DOHH2 (cell line): ENCODE data around the gene B4GALNT4.

ENCODE experiments used
- H3F3A ChIP-seq: fragments of 200-600 bp; sonication (generic), shearing (Covaris generic); 2 replicates; pipeline ENCODE4 v1.6.0; 2016; ENCODE audit warnings: antibody characterized with exemption, mild to moderate bottlenecking; ENCODE audit not compliant: control insufficient read depth, insufficient read depth
- H3K27ac ChIP-seq: fragments of 200-600 bp; sonication (generic); 2 replicates; pipeline ENCODE4 v1.5.1; 2014; ENCODE audit warnings: low read depth, mild to moderate bottlenecking, low read length, moderate library complexity
- H3K27me3 ChIP-seq: fragments of 200-600 bp; sonication (generic); 2 replicates; pipeline ENCODE4 v1.6.1; 2014; ENCODE audit warnings: mild to moderate bottlenecking, low read length, mixed read lengths; ENCODE audit not compliant: control insufficient read depth
- H3K36me3 ChIP-seq: fragments of 200-600 bp; sonication (generic); 2 replicates; pipeline ENCODE4 v1.6.1; 2014; ENCODE audit warnings: mild to moderate bottlenecking, low read length, moderate library complexity, mixed read lengths; ENCODE audit not compliant: control insufficient read depth
- H3K4me1 ChIP-seq: fragments of 200-600 bp; sonication (generic); 2 replicates; pipeline ENCODE4 v1.6.1; 2014; ENCODE audit warnings: mild to moderate bottlenecking, low read length, mixed read lengths; ENCODE audit not compliant: control insufficient read depth
- H3K4me2 ChIP-seq: fragments of 200-600 bp; sonication (generic); 2 replicates; pipeline ENCODE4 v1.6.0; 2014; ENCODE audit warnings: mild to moderate bottlenecking, low read length, moderate library complexity
- H3K4me3 ChIP-seq: fragments of 200-600 bp; sonication (generic); 2 replicates; pipeline ENCODE4 v1.5.1; 2014; ENCODE audit warnings: mild to moderate bottlenecking, low read length, mixed read lengths
- H3K79me2 ChIP-seq: fragments of 200-600 bp; sonication (generic); 2 replicates; pipeline ENCODE4 v1.6.1; 2014; ENCODE audit warnings: mild to moderate bottlenecking, low read length, mixed read lengths; ENCODE audit not compliant: control insufficient read depth
- H3K9me2 ChIP-seq: fragments of 200-600 bp; sonication (generic); replicated peaks from 2 replicates; pipeline ENCODE4 v1.6.1; 2014; ENCODE audit warnings: mild to moderate bottlenecking, low read length, mixed read lengths; ENCODE audit not compliant: control insufficient read depth
- H3K9me3 ChIP-seq: fragments of 200-600 bp; sonication (generic); 2 replicates; pipeline ENCODE4 v1.6.1; 2014; ENCODE audit warnings: antibody characterized with exemption, low read length, mixed read lengths; ENCODE audit not compliant: control insufficient read depth, insufficient read depth
- H4K20me1 ChIP-seq: fragments of 200-600 bp; sonication (generic); 2 replicates; pipeline ENCODE4 v1.6.0; 2014; ENCODE audit warnings: low read depth, mild to moderate bottlenecking, antibody characterized with exemption, low read length, moderate library complexity; ENCODE audit not compliant: control insufficient read depth, insufficient read depth
- EZH2phosphoT487 ChIP-seq: fragments of 200-600 bp; sonication (generic); IDR thresholded peaks from 2 replicates; pipeline ENCODE4 v1.6.1; 2017; ENCODE audit warnings: borderline replicate concordance, mild to moderate bottlenecking, antibody characterized with exemption, low read length, moderate library complexity, mixed read lengths
- TF ChIP-seq, protein P1 (sequence below): fragments of 200-600 bp; sonication (generic); IDR thresholded peaks from one replicate; pipeline ENCODE4 v1.5.1; 2014; ENCODE audit warnings: antibody characterized with exemption, mild to moderate bottlenecking, low read depth, low read length; ENCODE audit not compliant: poor library complexity, severe bottlenecking

The B4GALNT4 gene

DNA sequence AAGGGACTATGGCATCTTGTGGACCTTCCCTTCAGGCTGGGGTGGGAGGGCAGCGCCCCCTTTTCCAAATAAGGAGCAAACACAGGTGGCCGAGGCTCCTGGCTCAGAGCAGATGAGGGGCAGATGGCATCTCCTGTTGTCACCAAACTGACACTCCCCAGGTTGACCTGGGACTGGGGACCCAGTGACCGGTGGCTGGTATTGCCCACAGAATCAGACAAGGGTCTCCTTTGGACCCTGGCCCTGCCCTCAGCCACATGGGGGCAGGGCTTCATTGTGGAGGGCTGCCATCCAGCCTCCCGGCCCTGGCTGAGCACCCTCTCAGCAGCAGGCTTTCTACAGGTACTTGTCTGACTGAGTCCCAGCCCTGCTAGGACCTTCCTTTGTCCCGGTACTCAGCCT is 46.3 kb downstream of the B4GALNT4 start:
- Histone ChIP-seq H3K79me2 (no peaks in the 10 kb centered on the region), H3K9me2 (no peaks in the 10 kb centered on the region), H3K27me3 (peaks cover 23% of the 10 kb centered on the region), H3K27ac (no peak overlapping the region), H4K20me1 (no peaks in the 10 kb centered on the region), H3K9me3 (no peaks in the 10 kb centered on the region), H3K4me2 (peak overlapping the region; percentile 18), H3K4me3 (no peak overlapping the region), H3K4me1 (peaks cover 20% of the 10 kb centered on the region), H3K36me3 (no peaks in the 10 kb centered on the region), H3F3A (no peaks in the 10 kb centered on the region)
- TF ChIP-seq, protein P1, sequence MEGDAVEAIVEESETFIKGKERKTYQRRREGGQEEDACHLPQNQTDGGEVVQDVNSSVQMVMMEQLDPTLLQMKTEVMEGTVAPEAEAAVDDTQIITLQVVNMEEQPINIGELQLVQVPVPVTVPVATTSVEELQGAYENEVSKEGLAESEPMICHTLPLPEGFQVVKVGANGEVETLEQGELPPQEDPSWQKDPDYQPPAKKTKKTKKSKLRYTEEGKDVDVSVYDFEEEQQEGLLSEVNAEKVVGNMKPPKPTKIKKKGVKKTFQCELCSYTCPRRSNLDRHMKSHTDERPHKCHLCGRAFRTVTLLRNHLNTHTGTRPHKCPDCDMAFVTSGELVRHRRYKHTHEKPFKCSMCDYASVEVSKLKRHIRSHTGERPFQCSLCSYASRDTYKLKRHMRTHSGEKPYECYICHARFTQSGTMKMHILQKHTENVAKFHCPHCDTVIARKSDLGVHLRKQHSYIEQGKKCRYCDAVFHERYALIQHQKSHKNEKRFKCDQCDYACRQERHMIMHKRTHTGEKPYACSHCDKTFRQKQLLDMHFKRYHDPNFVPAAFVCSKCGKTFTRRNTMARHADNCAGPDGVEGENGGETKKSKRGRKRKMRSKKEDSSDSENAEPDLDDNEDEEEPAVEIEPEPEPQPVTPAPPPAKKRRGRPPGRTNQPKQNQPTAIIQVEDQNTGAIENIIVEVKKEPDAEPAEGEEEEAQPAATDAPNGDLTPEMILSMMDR, result peak; percentile 31
- no peak for TF ChIP-seq EZH2phosphoT487

DNA sequence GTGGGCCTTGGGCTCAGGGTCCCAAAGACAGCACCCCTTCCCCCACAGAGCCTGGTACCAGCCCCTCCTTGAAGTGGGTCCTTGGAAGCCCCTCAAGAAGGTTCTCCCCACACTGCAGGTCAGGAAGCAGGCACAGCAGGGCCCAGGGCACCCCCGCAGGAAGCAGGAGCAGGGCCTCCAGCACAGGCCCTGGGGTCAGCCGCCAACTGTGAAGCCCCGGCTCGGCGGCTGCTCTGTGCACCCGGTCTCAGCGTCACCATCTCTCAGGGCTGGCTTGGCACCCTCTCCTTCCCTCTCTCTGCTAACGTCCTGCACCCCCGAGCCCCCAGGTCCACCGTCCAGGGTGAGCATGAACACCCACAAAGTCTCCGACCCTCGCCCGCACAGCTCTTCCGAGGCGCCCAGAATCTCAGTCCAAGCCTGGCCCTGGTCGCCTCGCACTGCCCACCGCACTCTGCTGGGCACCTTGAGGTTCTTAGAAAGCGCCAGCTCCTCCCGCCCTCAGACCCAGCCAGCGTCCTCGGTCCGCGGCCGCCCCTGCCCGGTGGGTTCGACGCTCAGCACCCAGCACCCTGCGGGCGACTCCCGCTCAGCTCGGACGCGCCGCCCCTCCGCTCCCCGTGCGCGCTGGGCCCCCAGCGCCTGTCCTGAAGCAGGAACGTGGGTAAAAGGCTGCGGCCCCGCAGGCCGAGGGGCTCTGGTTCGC is 46.9 kb downstream of the B4GALNT4 start:
- peak overlapping the region; percentile 55 for H3K4me2 ChIP-seq
- H3K4me3 ChIP-seq, result peak overlapping the region; percentile 46; the same call in 1 of the 2 replicates
- peaks cover 23% of the 10 kb centered on the region for H3K27me3 ChIP-seq
- H4K20me1 ChIP-seq, result no peaks in the 10 kb centered on the region
- no peaks in the 10 kb centered on the region for H3K79me2 ChIP-seq
- H3K9me2 ChIP-seq, result no peaks in the 10 kb centered on the region
- H3K4me1 ChIP-seq, result peaks cover 20% of the 10 kb centered on the region
- no peaks in the 10 kb centered on the region for H3K9me3 ChIP-seq
- H3K27ac ChIP-seq, result no peak overlapping the region
- H3K36me3 ChIP-seq, result no peaks in the 10 kb centered on the region
- TF ChIP-seq, protein P1, result no peak
- no peak for TF ChIP-seq EZH2phosphoT487
- H3F3A ChIP-seq, result no peaks in the 10 kb centered on the region

DNA sequence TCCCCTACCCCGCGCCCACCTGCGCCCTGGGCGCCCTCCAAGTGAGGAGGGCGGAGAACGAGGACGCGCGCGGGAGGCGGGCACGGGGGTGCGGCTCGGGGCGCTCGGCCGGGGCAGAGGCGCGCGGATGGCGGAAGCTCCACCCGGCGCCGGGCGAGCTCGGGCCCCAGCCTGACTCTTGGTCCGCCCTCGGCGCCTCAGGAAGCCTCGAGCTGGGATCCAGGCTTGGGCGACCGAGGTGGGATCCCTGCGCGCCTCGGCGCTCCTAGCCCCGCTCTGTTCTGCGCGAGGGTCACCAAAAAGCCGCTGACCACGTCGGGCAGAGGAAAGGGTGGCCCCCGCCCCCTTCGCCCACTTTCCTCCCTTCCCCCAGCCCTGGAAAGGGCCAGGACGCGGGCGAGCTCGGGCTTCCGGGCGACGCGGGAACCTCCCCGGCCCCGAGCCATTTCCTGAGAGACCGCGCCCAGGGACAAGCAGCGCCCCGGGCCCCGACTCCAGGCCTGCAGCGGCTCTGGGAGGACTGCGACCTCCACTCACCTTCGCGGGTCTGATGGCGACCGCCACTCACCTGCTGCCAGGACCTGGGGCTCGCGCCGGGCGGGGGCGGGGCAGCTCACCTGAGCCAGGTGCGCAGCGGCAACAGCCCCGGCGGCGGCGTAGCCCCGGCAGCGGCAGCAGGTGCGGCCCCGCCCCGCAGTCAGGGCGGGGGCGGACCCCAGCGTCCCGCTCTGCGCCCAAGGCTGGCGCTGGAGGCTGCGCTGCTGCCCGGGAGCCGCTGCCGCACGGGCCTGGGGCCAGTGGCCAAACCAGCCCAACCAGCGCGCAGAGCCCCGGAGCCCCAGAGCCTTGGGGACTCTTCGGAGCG is 47.7 kb downstream of the B4GALNT4 start:
- Histone ChIP-seq H3K4me3 (peak overlapping the region; percentile 46; the same call in 1 of the 2 replicates), H3F3A (no peaks in the 10 kb centered on the region), H3K4me2 (peak overlapping the region; percentile 55), H3K27me3 (peaks cover 23% of the 10 kb centered on the region), H3K27ac (no peak overlapping the region), H3K4me1 (peaks cover 20% of the 10 kb centered on the region), H3K9me2 (no peaks in the 10 kb centered on the region), H3K9me3 (no peaks in the 10 kb centered on the region), H4K20me1 (no peaks in the 10 kb centered on the region), H3K79me2 (no peaks in the 10 kb centered on the region), H3K36me3 (no peaks in the 10 kb centered on the region)
- TF ChIP-seq EZH2phosphoT487, result no peak
- TF ChIP-seq, protein P1, result no peak
